HG03442 (cell line): ENCODE measurements around the gene ACER3.

Experiments
- ATAC-seq: cut with Tn5 transposase; IDR thresholded peaks from one replicate; pipeline ENCODE4 v1.9.1; 2021; ENCODE audit warnings: mild to moderate bottlenecking, moderate library complexity; ENCODE audit not compliant: unreplicated experiment

Gene ACER3

DNA sequence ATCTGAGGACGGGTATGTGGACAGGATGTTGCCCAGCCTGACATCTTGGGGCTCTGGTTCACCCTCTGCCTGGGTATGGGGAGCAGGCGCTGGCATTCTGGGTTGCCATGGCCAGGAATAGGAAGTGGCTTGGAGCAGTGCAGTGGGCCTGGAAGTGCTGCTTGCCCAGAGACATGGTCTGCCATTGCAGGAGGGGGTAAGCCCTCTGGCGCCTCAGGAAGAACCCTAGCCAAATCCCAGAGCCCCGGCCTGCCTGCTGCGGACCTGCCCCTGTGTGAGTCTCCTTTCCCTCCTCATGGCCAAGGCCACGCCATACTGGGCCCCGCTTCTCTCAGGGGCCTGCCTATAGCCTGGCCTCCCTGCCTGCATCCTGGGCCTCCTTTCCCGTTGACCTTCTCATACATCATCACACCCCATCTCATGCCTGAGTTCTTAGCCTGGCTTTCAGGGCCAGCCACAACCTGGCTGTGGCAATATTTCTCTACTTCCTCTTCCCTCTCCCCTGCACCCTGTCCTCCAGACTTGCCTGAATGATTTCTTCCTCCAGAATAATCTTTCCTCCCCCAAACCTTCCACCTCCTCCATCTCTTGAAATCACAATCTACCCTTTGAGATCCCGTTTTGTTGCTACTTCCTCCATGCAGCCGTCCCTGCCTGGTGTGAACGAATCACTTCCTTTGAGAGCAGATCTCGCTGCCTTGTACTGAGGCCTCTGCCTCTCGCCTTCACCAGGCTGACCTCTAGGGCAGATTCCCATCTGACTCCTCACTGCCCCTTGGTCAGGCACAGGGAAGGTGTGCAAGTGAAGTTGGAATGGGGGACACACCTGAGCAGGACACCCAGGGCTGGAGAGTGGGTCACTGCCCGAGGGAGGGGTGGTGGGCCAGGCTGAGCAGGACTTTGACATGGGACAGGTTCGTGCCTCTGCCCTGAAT, 211.2 kb downstream of the ACER3 start:
- ATAC-seq, result no peak

DNA sequence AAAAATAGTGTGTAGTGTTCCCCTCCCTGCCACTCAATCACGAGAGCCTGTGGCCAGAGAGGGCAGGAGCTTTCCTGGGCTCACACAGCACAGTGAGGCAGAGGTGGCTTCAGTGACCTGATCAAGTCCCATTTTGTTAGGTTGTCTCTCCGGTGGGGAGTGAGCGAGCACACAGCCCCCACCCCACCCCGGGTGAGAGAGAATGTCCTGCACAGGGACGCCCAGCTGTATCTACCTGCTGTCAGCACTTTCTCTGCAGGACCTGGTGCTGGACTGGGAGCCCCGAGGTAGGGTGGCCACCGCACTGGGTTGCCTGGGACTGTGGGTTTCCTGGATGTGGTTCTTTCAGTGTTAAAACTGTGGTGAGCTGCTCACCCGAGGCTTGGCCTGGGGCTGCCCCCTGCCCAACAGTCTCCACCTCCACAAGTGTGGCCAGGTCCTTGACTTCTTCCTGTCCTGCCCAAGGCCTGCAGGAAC, 212.2 kb downstream of the ACER3 start:
- no peak for ATAC-seq

DNA sequence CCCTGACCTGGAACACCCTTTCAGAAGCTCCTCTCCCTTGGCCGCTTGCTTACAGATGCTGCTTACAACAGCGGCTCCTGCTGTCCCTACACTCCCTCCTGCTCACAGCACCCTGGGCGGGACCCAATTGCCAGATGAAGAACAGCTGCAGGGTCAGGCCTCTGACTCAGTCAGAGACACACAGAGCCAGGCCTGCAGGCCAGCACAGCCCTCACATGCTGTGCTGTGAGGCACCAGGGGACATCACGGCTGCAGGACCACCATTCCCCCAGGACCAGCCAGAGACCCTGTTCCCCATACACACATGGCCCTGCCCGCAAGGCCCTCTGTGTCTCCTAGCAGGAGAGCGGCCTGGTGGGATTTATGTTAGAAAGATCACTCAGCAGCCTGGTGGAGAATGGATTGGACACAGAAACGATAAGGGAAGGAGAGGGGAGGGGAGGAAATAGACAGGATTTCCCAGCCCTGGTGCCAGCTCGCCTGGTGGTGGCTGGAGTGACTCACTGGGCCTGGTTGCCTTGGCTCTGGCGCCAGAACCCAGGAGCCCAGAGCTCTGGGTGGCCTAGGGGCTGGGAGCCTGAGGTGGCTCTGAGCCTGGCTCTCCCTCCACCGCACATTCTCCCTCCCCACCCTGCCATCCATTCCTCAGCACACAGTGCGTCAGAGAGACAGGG, 212.7 kb downstream of the ACER3 start:
- ATAC-seq, result no peak

DNA sequence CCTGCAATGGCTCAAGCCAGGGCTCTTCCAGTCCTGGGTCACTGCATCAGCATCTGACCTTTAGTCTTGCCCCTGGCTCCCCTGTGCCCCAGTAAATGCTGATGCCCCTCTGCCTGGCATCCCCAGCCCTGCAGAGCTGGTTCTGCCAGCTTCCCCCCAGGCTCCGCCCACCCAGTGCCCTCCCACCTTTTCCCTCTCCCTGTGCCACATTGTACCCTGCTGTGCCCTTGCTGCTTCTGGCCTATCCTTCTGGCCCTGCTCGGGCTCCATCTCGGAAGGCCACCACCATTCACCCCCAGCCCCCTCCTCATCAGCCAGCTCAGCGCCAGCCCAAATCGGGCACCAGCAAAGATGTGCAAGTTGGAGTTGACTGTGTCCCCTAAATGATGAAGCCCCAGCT, 213.5 kb downstream of the ACER3 start:
- ATAC-seq, result no peak

DNA sequence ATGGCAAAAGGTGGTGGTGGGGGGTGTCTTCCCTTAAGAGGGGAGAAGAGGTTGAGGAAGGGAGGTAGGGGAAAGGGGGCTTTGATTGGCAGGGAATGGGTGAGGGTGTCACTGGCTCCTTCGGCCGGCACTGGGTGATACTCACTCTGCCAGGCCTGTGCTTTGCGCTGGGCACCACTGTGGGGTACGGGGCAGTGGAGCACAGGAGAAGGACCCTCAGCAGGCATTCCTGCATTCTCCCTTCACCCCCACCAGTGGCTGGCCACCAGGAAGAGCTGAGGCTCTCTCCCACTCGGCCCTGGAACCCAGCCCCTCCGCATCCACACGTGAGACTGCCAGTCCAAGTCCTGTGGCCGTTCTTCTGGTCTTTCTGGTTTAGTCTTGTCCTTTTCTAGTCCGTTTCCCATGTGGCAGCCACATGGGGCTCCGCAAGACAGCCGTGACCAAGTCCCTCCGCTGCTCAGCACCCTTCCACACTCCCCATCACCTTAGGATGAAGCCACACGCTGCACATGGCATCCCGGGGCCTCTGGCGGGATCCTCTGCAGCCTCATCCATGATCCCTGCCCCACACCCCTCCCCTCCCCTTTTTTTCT, 214.0 kb downstream of the ACER3 start:
- no peak for ATAC-seq

DNA sequence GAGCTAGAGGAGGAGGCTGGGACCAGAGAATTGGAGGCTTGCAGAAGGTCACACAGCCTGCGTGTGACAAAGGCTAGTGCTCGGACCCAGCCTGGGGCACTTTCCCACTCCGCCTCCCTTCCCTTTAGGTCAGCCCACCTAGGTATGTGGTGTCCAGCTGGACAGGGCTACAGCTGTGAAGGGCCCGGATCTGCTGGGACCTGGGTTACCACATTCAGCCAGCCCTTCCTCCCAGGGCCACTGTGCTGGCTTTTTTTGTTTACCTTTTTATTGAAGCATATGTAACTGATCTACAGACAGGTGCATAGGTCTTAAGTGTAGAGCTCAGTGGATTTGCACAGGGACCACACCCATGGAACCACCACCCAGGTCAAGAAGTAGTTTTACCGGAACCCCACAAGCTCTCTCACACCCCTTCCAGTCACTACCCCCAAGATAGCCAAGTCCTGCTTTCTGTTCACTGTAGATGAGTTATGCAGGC, 214.7 kb downstream of the ACER3 start:
- ATAC-seq, result no peak
